HG03039 (cell line): ENCODE measurements around the gene LARP6.

ENCODE experiments used
- ATAC-seq: cut with Tn5 transposase; IDR thresholded peaks from one replicate; pipeline ENCODE4 v1.9.1; 2021; ENCODE audit warnings: mild to moderate bottlenecking, moderate library complexity; ENCODE audit not compliant: unreplicated experiment

The LARP6 gene

DNA sequence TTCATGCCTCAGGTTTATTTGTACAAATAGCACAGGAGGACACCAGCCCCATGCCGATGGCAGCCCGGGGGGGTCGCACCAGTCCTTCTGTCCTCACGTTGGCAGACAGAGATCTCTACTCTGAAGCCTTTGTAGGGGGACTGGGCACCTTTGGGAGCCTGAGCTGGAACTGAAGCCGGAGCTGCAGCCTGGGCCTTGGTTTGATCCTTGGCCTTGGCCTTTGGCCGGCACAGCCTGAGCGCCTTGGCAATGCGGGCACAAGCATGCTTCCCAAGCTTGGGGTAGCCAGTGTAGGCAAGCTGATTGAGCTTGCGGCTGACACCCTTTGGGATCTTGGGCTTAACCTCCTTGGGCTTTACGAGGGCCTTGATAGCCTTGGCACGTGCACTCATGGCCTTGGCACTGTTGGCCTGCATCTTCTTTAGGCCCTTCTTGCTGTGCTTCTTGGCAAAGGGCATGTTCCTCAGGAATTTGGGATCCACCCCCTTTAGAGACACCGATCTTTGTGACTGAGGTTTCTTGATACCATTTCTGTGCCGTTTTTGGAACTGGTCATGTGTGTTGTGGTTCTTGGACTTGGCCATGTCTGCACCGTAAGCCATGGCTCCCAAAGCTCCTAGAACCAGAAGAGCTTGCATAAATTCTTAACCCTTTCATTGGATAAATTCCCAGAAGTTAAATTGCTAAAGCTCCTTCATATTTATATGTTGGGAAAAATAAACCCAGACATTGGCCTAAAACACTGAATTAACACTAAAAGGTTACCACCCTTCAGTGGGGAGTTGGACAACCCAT, 57.2 kb downstream of the LARP6 start:
- no peak for ATAC-seq

DNA sequence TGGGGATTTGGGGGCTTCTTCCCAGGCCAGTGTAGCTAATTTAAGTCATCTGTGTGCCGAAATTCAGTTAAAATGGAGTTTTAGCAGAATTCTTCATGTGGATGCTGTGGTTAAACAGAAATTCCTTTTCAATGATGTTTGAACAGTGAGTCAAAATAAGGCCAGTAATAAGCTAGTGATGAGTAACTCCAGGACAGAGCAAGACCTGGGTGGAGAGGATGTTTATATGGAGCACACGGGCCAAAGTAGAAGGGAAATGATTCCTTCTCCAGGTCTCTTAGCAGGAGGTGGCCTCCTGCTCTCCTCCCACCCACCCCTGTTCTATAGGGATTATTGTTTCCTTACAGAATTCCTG, 58.7 kb downstream of the LARP6 start:
- no peak for ATAC-seq

DNA sequence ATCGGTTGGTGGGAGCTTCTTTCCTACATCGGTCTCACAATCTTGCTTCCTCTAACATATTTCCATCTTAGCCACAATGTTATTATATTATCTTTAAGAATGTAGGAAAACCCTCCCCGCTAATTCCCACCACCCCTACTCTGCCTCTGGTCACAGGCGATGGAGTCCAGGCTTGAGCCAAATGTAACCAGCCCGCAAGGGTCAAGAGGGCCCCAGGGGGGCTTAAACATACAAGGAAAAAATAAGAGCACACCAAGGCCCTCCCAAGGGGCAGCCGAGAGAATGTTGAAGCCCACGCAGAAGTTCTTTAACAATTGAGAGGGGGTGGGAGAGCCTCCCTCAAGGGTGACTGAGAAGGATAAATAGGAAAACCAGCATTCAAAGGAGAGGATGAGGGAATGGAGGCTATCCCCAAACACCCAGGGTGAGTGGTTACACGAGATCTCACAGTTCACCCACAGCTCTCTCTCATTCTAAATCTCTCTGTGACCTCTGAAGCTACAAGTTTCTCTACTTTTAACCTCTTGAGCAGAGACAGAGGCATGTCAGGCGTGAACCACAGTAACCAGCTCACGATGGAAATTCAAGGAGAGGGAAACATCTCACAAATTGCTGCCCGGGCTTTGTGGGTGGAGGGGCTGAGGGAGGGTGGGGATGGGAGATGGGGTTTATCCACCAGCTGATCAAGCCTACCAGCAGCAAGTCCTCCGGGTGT, 59.2 kb downstream of the LARP6 start:
- ATAC-seq = no peak

DNA sequence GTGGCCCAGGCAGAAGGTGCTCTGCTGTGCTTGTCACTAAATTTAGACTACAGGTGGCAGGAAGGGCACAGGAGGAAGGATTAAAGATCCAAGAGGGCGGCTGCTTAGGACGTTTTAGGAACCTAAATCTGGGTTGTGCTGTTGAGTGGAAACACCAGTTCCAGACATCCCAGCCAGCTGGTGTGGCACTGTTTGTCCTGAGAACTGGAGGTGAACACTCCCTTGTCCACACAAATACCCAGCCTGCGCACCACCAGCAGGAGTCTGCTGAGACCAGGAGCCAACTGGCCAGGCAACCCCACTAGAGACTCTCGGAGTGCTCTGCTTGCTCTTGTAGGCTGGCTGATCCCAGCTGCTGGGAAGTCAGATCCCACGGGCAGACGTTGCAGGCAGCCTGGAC, 60.3 kb downstream of the LARP6 start:
- no peak for ATAC-seq

DNA sequence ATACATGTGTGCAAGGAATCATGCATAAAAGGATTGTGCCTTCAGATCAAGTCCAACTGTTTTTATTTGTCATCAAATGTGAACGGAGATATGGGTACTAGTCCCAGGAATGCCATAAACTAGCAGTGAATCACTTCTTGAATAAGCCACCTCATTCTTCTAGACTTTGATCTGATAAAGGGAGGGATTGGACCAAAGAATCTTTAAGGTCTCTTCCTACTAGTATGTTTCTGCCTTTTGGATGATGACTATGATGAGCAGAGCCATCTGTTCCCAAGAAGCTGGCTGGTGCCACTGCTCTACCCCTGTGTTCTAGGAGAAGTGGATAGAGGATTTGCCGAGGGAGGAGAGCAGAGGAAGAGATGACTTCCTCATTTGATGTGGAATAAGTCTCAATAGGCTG, 61.8 kb downstream of the LARP6 start:
- no peak for ATAC-seq

DNA sequence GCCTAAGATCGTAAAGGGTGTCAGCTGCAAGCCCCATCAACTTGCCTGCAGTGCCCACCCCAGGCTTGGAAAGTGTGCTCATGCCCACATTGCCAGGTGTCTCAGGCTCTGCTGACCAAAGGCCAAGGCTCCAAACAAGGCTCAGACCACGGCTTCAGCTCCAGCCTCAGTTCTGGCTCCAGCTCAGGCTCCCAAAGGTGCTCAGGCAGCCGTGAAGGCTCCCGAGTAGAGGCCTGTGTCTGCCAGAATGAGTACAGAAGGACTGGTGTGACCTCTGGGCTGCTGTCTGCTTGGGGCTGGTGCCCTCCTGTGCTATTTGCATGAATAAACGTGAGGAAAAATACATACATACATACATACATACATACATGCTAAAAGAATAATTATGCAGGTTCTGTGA, 62.7 kb downstream of the LARP6 start:
- ATAC-seq = no peak

DNA sequence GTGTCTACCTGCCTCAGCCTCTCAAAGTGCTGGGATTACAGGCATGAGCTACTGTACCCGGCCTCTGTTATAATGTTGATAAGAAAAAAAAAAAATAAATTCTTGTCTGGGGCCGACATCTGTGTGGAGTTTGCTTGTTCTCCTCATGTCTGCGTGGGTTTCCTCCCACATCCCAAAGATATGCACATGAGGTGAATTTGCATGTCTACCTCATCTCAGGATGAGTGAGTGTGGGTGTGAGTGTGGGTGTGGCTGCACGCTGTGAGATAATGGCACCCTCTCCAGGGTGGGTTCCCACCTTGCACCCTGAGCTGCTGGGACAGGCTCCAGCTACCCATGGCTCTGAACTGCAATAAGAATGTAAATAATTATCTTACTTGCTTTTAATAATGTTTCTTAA, 64.7 kb downstream of the LARP6 start:
- ATAC-seq = no peak

DNA sequence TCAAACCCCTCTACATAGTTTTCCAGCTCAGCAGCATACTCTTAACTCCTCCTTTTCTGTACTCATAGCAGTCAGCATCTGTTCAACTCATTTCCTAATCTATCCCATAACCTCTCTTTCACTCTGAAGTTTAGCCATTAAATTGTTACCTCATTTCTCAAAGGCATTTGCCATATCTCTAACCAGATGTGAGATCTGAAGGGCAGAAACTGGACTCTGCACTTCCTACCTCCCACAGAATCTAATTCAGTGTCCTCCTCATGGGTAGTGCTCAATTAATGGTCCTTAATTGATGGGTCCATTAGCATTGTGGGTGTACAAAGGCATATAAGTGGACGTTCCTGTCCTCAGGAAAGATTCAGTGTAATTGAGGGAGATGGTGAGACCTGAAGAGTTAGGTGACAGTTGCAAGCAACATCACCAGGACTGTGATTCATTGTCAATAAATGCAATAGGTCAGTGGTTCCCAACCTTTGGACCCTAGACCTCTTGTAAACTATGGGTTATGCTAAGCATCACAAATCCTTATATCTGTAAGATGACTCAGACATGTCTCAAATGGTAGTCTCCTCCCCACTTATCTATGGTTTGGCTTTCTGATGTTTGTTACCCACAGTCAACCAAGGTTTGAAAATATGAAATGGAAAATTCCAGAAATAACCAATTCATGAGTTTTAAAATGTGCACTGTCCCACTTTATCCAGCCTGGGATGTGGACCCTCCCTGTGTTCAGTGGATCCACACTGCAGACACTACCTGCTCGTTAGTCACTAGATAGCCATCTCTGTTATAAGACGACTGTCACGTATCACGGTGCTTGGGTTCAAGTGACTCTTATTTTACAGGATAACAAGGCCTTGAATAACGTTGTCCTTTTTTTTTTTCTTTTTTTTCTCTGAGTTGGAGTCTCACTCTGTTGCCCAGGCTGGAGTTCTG, 65.6 kb downstream of the LARP6 start:
- ATAC-seq = no peak

DNA sequence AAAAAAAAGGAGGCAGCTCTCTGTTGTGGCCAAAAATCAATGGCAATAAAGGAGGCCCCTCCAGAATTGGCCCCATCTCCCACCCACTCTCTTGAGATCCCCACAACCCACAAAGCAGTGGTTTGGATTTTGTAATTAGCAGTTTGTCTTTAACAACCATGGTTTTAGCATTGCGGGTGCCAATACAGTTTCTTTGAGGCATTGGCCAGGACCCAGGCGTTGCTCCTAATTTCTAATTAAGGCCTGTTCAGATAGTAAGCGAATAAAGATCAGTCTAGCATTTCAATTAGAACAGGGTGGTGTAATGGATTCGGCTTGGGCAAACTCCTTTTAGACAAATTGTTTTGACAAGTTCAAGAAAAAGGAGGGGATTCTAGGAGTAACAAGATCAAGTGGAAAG, 67.0 kb downstream of the LARP6 start:
- no peak for ATAC-seq

DNA sequence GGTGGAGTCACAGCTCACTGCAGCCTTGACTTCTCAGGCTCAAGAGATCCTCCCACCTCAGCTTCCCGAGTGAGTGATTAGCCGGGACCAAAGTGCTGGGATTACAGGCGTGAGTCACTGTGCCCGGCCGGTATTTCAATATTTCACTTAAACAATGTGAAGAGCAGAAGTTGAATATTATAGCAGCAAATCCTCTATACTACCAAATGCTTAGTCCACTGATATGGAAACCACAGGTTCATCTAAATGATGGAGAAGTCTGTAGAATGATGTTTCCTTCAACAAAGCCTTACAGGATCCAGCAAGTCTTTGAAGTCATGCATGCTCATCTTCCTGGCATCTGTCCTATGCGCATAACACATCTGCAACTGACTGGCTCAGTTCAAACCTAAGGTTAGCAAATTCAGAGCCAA, 70.3 kb downstream of the LARP6 start:
- no peak for ATAC-seq

DNA sequence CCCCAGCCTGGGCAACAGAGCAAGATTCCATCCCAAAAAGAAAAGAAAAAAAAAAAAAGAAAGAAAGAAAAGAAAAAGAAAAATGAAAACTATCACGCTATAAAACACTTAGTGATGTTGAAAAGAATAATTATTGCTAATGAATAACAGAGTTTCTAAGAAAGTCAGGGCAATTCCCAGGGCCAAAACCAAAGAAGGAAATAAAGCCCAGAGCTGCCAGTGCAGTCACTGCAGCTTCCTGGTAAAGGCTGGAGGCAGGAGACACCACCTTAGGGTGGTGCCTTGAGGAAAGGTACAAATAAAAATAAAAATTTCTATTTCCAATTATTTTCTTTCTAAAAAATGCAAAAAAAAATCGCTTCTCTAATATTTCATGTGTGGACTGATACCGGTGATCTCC, 70.9 kb downstream of the LARP6 start:
- ATAC-seq = no peak

DNA sequence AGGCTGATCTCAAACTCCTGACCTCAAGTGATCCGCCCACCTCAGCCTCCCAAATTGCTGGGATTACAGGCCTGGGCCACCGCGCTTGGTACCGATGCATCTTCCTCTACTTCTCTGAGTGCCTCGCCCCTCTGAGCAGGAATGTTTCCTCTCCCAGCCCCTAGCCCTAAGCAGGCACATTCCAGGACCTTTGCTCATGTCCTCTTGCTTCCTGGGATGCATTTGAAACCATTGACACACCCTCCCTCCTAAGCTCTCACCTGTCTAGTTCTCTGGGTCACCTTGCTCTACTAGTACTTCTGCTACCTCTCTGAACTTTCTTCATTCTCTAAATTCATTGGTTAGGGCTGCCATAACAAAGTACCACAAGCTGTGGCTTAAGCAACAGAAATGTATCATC, 72.7 kb downstream of the LARP6 start:
- no peak for ATAC-seq
